Body of pancreas (tissue), 4 donors: ENCODE data around the gene POLR2J.
"Not testable (repeated sequence)": the region's sequence is repeated elsewhere in the genome, so short reads cannot be mapped to it uniquely, and the experiment has no call there.

Source experiments
- POLR2A ChIP-seq, 3 donors: fragments of 450-650 bp; IDR thresholded peaks; one replicate each; pipeline ENCODE4 v1.6.1; 2016; ENCODE audit warnings: antibody characterized with exemption in 3 of 3, mild to moderate bottlenecking in 2 of 3
- TF ChIP-seq, protein P1 (sequence below), 7 experiments: fragments of 450-650 bp in 4 of 7; fragments of 200-600 bp in 3 of 7; sonication (generic) in 3 of 7; IDR thresholded peaks; one replicate each; pipeline ENCODE4 v1.5.1; 2016 to 2019; ENCODE audit warnings: antibody characterized with exemption in 7 of 7

DNA sequence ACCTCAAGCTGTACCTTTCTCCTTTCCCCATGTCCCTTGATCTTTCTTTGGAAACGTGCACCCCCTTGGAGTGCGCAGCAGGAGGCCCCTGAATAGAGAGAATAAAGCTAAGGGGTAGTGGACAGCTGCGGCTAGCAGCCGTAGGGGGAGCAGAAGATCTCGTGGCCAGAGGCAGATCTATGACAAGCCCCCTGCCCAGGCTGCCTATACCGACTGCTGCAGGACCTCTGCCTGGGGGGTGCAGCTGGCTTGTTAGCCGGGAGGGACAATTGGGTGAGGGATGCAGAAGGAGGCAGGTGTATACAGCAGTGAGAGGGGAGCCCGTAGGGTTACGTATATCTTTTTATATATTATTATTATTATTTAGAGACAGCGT lies 475 bp upstream of the POLR2J start:
- TF ChIP-seq, protein P1, sequence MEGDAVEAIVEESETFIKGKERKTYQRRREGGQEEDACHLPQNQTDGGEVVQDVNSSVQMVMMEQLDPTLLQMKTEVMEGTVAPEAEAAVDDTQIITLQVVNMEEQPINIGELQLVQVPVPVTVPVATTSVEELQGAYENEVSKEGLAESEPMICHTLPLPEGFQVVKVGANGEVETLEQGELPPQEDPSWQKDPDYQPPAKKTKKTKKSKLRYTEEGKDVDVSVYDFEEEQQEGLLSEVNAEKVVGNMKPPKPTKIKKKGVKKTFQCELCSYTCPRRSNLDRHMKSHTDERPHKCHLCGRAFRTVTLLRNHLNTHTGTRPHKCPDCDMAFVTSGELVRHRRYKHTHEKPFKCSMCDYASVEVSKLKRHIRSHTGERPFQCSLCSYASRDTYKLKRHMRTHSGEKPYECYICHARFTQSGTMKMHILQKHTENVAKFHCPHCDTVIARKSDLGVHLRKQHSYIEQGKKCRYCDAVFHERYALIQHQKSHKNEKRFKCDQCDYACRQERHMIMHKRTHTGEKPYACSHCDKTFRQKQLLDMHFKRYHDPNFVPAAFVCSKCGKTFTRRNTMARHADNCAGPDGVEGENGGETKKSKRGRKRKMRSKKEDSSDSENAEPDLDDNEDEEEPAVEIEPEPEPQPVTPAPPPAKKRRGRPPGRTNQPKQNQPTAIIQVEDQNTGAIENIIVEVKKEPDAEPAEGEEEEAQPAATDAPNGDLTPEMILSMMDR (IDR thresholded peaks at IDR 0.05): not testable (repeated sequence)
- TF ChIP-seq POLR2A (IDR thresholded peaks at IDR 0.05): not testable (repeated sequence)
